Kidney epithelial cell (primary cell): Measurements from ENCODE around the gene MAP9. TPM values are rescaled to one million over a fixed set of nuclear protein-coding genes. Genes with fewer than 3 reads are reported as not detected.

ENCODE experiments used
- DNase-seq: peaks from one replicate; pipeline ENCODE4 v3.0.0-alpha.2; 2010; ENCODE audit warnings: low read depth
- H3K27me3 ChIP-seq: 2 replicates; pipeline ENCODE4 v1.6.0; 2011; ENCODE audit warnings: low read length; ENCODE audit not compliant: control insufficient read depth, insufficient read depth
- H3K36me3 ChIP-seq: 2 replicates; pipeline ENCODE4 v1.5.1; 2011; ENCODE audit warnings: low read length; ENCODE audit not compliant: control insufficient read depth, insufficient read depth
- H3K4me3 ChIP-seq: 2 replicates; pipeline ENCODE4 v1.5.1; 2011; ENCODE audit warnings: low read depth, mild to moderate bottlenecking, control low read depth, low read length
- total RNA-seq: library from RNA; depleted of rRNA; stranded (reverse); fragments of >200 nt; gene quantifications from 2 replicates; pipeline ENCODE4 v1.2.3, GENCODE V29; 2015
- TF ChIP-seq, protein P1 (sequence below): IDR thresholded peaks from 2 replicates; pipeline ENCODE4 v1.5.1; 2011; ENCODE audit warnings: mild to moderate bottlenecking, moderate library complexity, low read length, control low read depth, inconsistent platforms; ENCODE audit not compliant: insufficient read depth, poor library complexity, severe bottlenecking

Gene MAP9
- total RNA-seq, 1 donor from 2014 or later: 22.0 TPM

DNA sequence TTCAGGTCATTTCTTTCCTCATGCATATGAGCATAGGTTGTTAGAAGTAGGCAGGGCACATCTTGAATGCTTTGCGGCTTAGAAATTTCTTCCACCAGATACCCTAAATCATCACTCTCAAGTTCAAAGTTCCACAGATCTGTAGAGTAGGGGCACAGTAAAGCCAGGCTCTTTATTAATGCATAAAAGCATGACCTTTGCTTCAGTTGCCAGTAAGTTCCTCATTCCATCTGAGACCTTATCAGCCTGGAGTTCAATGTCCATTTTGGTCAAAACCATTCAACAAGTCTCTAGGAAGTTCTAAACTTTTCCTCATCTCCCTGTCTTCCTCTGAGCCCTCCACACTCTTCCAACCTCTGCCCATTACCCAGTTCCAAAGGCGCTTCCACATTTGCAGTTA lies 77.7 kb downstream of the MAP9 start:
- no peaks in the 10 kb centered on the region for H3K36me3 ChIP-seq
- no peak overlapping the region for H3K4me3 ChIP-seq
- no peak for DNase-seq
- H3K27me3 ChIP-seq: no peaks in the 10 kb centered on the region
- TF ChIP-seq, protein P1, sequence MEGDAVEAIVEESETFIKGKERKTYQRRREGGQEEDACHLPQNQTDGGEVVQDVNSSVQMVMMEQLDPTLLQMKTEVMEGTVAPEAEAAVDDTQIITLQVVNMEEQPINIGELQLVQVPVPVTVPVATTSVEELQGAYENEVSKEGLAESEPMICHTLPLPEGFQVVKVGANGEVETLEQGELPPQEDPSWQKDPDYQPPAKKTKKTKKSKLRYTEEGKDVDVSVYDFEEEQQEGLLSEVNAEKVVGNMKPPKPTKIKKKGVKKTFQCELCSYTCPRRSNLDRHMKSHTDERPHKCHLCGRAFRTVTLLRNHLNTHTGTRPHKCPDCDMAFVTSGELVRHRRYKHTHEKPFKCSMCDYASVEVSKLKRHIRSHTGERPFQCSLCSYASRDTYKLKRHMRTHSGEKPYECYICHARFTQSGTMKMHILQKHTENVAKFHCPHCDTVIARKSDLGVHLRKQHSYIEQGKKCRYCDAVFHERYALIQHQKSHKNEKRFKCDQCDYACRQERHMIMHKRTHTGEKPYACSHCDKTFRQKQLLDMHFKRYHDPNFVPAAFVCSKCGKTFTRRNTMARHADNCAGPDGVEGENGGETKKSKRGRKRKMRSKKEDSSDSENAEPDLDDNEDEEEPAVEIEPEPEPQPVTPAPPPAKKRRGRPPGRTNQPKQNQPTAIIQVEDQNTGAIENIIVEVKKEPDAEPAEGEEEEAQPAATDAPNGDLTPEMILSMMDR: no peak

Other genes with a start within 250 kb of the MAP9 start
- gene NPY2R, start 168.3 kb downstream of the MAP9 start, total RNA-seq: not detected in 2 replicates